SK-N-SH (cell line): ENCODE results near the gene ZNF319. TPM values are rescaled to one million over a fixed set of nuclear protein-coding genes. Genes with fewer than 3 reads are reported as not detected.
A peak's percentile ranks its signal among the peaks of the same experiment; 100 is the strongest.

Experiments used
- CTCF ChIA-PET: fragments of 300-600, 350-600 bp; formaldehyde crosslinking; extraction: SDS; loops from one replicate; lab custom pipeline; 2021; lab: Yijun Ruan, JAX
- POLR2A ChIA-PET: fragments of 350-600 bp; sonication (Branson Sonifier 250); formaldehyde crosslinking; extraction: SDS; loops from one replicate; lab custom pipeline; 2020; ENCODE audit warnings: antibody characterized with exemption, inconsistent platforms; lab: Yijun Ruan, JAX
- DNase-seq: peaks from one replicate; pipeline ENCODE4 v3.0.0; 2012
- H2AFZ ChIP-seq: fragments of 200-600 bp; sonication (generic); 2 replicates; pipeline ENCODE4 v1.8.1; 2016; ENCODE audit warnings: antibody characterized with exemption, mild to moderate bottlenecking, low read depth
- H3F3A ChIP-seq: fragments of 200-600 bp; sonication (generic); replicated peaks from 2 replicates; pipeline ENCODE3; 2016; ENCODE audit warnings: antibody characterized with exemption, mild to moderate bottlenecking; ENCODE audit not compliant: insufficient read depth
- H3K27ac ChIP-seq, 2 experiments: fragments of 200-500 bp in 1 of 2; fragments of 200-600 bp in 1 of 2; sonication (Bioruptor generic) in 1 of 2; sonication (generic), shearing (Covaris generic) in 1 of 2; 2 replicates each; pipeline versions ENCODE4 v1.5.1 to v1.6.1; 2014 to 2016; ENCODE audit warnings: low read depth in 2 of 2, inconsistent platforms in 1 of 2, low read length in 1 of 2, mild to moderate bottlenecking in 1 of 2, mixed read lengths in 1 of 2
- H3K27me3 ChIP-seq: fragments of 200-600 bp; sonication (generic), shearing (Covaris generic); 2 replicates; pipeline ENCODE4 v1.6.1; 2016; ENCODE audit warnings: mixed run types; ENCODE audit not compliant: insufficient read depth
- H3K36me3 ChIP-seq, 2 experiments: fragments of 200-500 bp in 1 of 2; fragments of 200-600 bp in 1 of 2; sonication (Bioruptor generic) in 1 of 2; sonication (generic) in 1 of 2; replicated peaks in 1 of 2; 2 replicates each; pipeline versions ENCODE3 to v1.5.1; 2014 to 2016; ENCODE audit warnings: low read length in 1 of 2, mild to moderate bottlenecking in 1 of 2; ENCODE audit not compliant: insufficient read depth in 2 of 2, control insufficient read depth in 1 of 2
- H3K4me1 ChIP-seq, 2 experiments: fragments of 200-500 bp in 1 of 2; fragments of 200-600 bp in 1 of 2; sonication (Bioruptor generic) in 1 of 2; sonication (generic), shearing (Covaris generic) in 1 of 2; 2 replicates each; pipeline versions ENCODE4 v1.5.1 to v1.6.1; 2014 to 2016; ENCODE audit warnings: low read depth in 1 of 2, low read length in 1 of 2, mixed run types in 1 of 2; ENCODE audit not compliant: insufficient read depth in 2 of 2, control insufficient read depth in 1 of 2
- H3K4me2 ChIP-seq: fragments of 200-600 bp; sonication (generic), shearing (Covaris generic); 2 replicates; pipeline ENCODE4 v1.6.1; 2017; ENCODE audit warnings: mixed run types
- H3K4me3 ChIP-seq, 2 experiments: fragments of 200-500 bp in 1 of 2; fragments of 200-600 bp in 1 of 2; sonication (Bioruptor generic) in 1 of 2; sonication (generic), shearing (Covaris generic) in 1 of 2; 2 replicates each; pipeline versions ENCODE4 v1.5.1 to v1.8.1; 2014 to 2016; ENCODE audit warnings: low read depth in 2 of 2, inconsistent platforms in 1 of 2, low read length in 1 of 2, mild to moderate bottlenecking in 1 of 2, mixed read lengths in 1 of 2, moderate library complexity in 1 of 2
- H3K79me2 ChIP-seq: fragments of 200-600 bp; sonication (generic); 2 replicates; pipeline ENCODE4 v1.8.1; 2017; ENCODE audit warnings: mild to moderate bottlenecking; ENCODE audit not compliant: insufficient read depth
- H3K9ac ChIP-seq: fragments of 200-600 bp; sonication (generic); 2 replicates; pipeline ENCODE4 v1.6.1; 2017; ENCODE audit warnings: mixed run types
- H3K9me2 ChIP-seq: fragments of 200-600 bp; sonication (generic); 2 replicates; pipeline ENCODE4 v1.6.1; 2017; ENCODE audit warnings: mixed run types
- H3K9me3 ChIP-seq: fragments of 200-600 bp; sonication (generic); 2 replicates; pipeline ENCODE4 v1.6.1; 2017; ENCODE audit warnings: mixed run types, mild to moderate bottlenecking, moderate library complexity
- H4K20me1 ChIP-seq: fragments of 200-600 bp; sonication (generic); 2 replicates; pipeline ENCODE4 v1.6.1; 2017; ENCODE audit warnings: mild to moderate bottlenecking, mixed run types; ENCODE audit not compliant: insufficient read depth
- MAX ChIP-seq: IDR thresholded peaks from 2 replicates; pipeline ENCODE4 v1.4.0; 2012; ENCODE audit warnings: low read depth
- POLR2AphosphoS5 ChIP-seq: IDR thresholded peaks from 2 replicates; pipeline ENCODE4 v1.6.1; 2012; ENCODE audit warnings: low read depth, low read length
- RAD21 ChIP-seq: IDR thresholded peaks from 2 replicates; pipeline ENCODE4 v1.6.1; 2012; ENCODE audit warnings: mild to moderate bottlenecking, low read length
- RFX5 ChIP-seq: IDR thresholded peaks from 2 replicates; pipeline ENCODE4 v1.6.1; 2012; ENCODE audit warnings: mild to moderate bottlenecking, improper control_type of control experiment, low read length
- TCF12 ChIP-seq: IDR thresholded peaks from 2 replicates; pipeline ENCODE4 v1.4.0; 2012
- ZBTB33 ChIP-seq: IDR thresholded peaks from 2 replicates; pipeline ENCODE4 v1.4.0; 2012; ENCODE audit warnings: low read depth, borderline replicate concordance
- WGBS: methylation state at CpG from one replicate; pipeline ENCODE4 v1.1.6; 2017; ENCODE audit warnings: low lambda C conversion rate; 5-methylcytosine and 5-hydroxymethylcytosine counted together
- polyA plus RNA-seq, 3 experiments: library from polyadenylated mRNA; depleted of rRNA; stranded (reverse); fragments of >200 nt; gene quantifications; 2 replicates each; pipeline ENCODE4 v1.2.3, GENCODE V29; 2012

ZNF319 gene
- polyA plus RNA-seq, 1 of the 3 experiments (the other 2 are of a cell fraction), result 7.6 TPM

- TF ChIP-seq RFX5 (no peak), RAD21 (no peak), POLR2AphosphoS5 (no peak), TCF12 (no peak), MAX (no peak)
Measured at GRCh38 chr16:58026705-58027160, 26.3 kb upstream of the ZNF319 start (continued).

GRCh38 chr16:58026139-58026704 is 25.8 kb upstream of the ZNF319 start:
- no CpG with 5 or more reads among the region's 65 CpGs for WGBS
- no peak overlapping the region for H3K9ac ChIP-seq

More at GRCh38 chr16:58026139-58026704, 25.8 kb upstream of the ZNF319 start:
- no peaks in the 10 kb centered on the region for H4K20me1 ChIP-seq
- TF ChIP-seq MAX (peak; percentile 54; the same call in 1 of the 2 replicates), ZBTB33 (no peak)
- H3K79me2 ChIP-seq, result no peaks in the 10 kb centered on the region
- H3K36me3 ChIP-seq, result no peaks in the 10 kb centered on the region
- H2AFZ ChIP-seq, result peak overlapping the region; percentile 22; the same call in 1 of the 2 replicates
- POLR2A ChIA-PET, result interaction anchor here (1.7 to 2.9 kb wide), 2 partner anchors 95 to 103 kb away, joined by 7 to 24 read pairs; partner anchors contain the start of gene CFAP20
- H3K4me1 ChIP-seq, result peaks cover 13 to 59% of the 10 kb centered on the region in 2 experiments
- peak overlapping the region; percentile 94 for H3K4me2 ChIP-seq
- H3K27me3 ChIP-seq, result peaks cover 13% of the 10 kb centered on the region
- CTCF ChIA-PET, result interaction anchor here (1.5 to 7.4 kb wide), 6 partner anchors 9 to 102 kb away, joined by 3 to 91 read pairs (median 14); partner anchors contain the start of gene CFAP20
- H3K9me2 ChIP-seq, result no peaks in the 10 kb centered on the region
- no peaks in the 10 kb centered on the region for H3K9me3 ChIP-seq
- peak overlapping the region; percentile 64 for H3K4me3 ChIP-seq
- peak overlapping the region in 1 of 2 experiments; percentile 69; a peak in 1 of 4 replicates for H3K27ac ChIP-seq
- DNase-seq, result peak; percentile 81
- H3F3A ChIP-seq, result peaks cover 5% of the 10 kb centered on the region
